UCSD-AML1 (cell line): ENCODE results near the gene GTF2H2.
"Not testable (repeated sequence)": the region's sequence is repeated elsewhere in the genome, so short reads cannot be mapped to it uniquely, and the experiment has no call there.

Source experiments
- DNase-seq: peaks from one replicate; lab custom pipeline; 2025; ENCODE audit not compliant: unreplicated experiment; lab: John Stamatoyannopoulos, UW

The GTF2H2 gene

GRCh38 chr5:71014176-71014575 is 53.3 kb downstream of the GTF2H2 start:
- DNase-seq: no peak

GRCh38 chr5:71013575-71013974 is 53.9 kb downstream of the GTF2H2 start:
- DNase-seq: no peak

GRCh38 chr5:71011194-71011792 is 56.2 kb downstream of the GTF2H2 start:
- no peak for DNase-seq

GRCh38 chr5:71006983-71007382 is 60.5 kb downstream of the GTF2H2 start:
- DNase-seq: not testable (repeated sequence)
